GM18861 (cell line): ENCODE data around the gene EIPR1.
"Not testable (repeated sequence)": the region's sequence is repeated elsewhere in the genome, so short reads cannot be mapped to it uniquely, and the experiment has no call there.

Experiments
- ATAC-seq: cut with Tn5 transposase; IDR thresholded peaks from one replicate; pipeline ENCODE4 v1.9.1; 2021; ENCODE audit not compliant: unreplicated experiment

EIPR1 gene

GRCh38 chr2:3361518-3362389, 15.9 kb downstream of the EIPR1 start:
- ATAC-seq = no peak

- no peak for ATAC-seq
These were observed 19.7 kb downstream of the EIPR1 start for GRCh38 chr2:3357926-3358325.

- not testable (repeated sequence) for ATAC-seq
These were observed 20.2 kb downstream of the EIPR1 start for GRCh38 chr2:3357446-3357845.

GRCh38 chr2:3356799-3357198, 20.8 kb downstream of the EIPR1 start:
- no peak for ATAC-seq

GRCh38 chr2:3355951-3356569, 21.6 kb downstream of the EIPR1 start:
- no peak for ATAC-seq

- ATAC-seq = no peak
These were observed 22.6 kb downstream of the EIPR1 start for GRCh38 chr2:3354986-3355385.

GRCh38 chr2:3349211-3349693, 28.4 kb downstream of the EIPR1 start:
- no peak for ATAC-seq

- ATAC-seq = no peak
These were observed 28.9 kb downstream of the EIPR1 start for GRCh38 chr2:3348767-3349166.

GRCh38 chr2:3345621-3346020, 32.0 kb downstream of the EIPR1 start:
- no peak for ATAC-seq

- ATAC-seq = no peak
These were observed 32.7 kb downstream of the EIPR1 start for GRCh38 chr2:3344897-3345296.

GRCh38 chr2:3343012-3343411, 34.6 kb downstream of the EIPR1 start:
- ATAC-seq = no peak

- no peak for ATAC-seq
These were observed 35.3 kb downstream of the EIPR1 start for GRCh38 chr2:3342324-3342723.

- ATAC-seq = no peak
These were observed 36.3 kb downstream of the EIPR1 start for GRCh38 chr2:3341336-3341735.

- no peak for ATAC-seq
These were observed 37.5 kb downstream of the EIPR1 start for GRCh38 chr2:3340144-3340543.

GRCh38 chr2:3338340-3338739, 39.3 kb downstream of the EIPR1 start:
- no peak for ATAC-seq

- no peak for ATAC-seq
These were observed 40.8 kb downstream of the EIPR1 start for GRCh38 chr2:3336844-3337243.

GRCh38 chr2:3334392-3335345, 42.9 kb downstream of the EIPR1 start:
- ATAC-seq = no peak

- no peak for ATAC-seq
These were observed 45.5 kb downstream of the EIPR1 start for GRCh38 chr2:3332133-3332532.

- no peak for ATAC-seq
These were observed 48.1 kb downstream of the EIPR1 start for GRCh38 chr2:3329491-3329890.

- ATAC-seq = no peak
These were observed 50.7 kb downstream of the EIPR1 start for GRCh38 chr2:3326871-3327270.

- no peak for ATAC-seq
These were observed 51.5 kb downstream of the EIPR1 start for GRCh38 chr2:3326182-3326537.
